ENCODE data around the gene SLX4IP. TPM values are rescaled to one million over a fixed set of nuclear protein-coding genes. Genes with fewer than 3 reads are reported as not detected.
A peak's percentile ranks its signal among the peaks of the same experiment; 100 is the strongest.

The SLX4IP gene
- total and polyA plus RNA-seq, 2 of the 13 experiments (the other 11 are each of a cell fraction or from before 2014, with no cell fraction given): 3.6 to 7.3 TPM

DNA sequence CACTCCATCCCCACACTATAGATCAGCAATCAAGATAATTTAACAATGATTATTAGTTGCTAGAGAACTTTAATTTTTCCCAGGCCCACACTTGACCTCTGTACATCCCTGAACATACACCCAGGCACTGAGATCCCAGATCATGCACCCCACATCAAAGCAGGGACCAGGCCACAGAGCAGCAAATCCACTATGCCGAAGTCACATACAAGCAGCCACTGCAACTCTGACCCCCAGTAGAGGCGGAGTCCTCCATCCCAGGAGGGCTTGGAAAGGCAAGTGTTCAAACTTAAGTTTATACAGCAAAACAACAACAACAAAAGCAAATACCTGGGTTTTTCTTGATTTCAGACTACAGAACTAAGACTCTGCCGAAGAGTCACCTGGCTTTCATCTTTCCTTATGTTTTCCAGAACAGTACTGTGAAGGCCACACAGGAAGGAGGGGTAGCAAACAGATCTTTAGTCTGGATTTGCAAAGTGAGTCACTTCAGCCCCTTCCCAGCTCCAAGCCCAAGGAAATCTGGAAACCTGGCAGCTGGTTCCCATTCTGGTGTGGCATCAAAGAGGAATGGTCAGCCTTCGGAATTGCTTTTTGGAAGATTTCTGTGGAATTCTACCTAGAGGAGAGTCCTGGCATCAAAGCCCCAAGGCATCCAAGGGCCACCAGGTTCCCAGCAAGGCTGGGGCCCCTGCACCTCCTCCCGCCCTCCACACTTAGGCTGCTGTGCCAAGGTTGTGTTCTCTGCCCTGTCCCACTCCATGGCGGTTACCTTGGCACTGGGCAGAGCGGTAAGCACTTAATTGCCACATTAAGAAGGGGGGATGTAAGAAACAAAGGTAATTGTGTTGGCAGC lies 231.3 kb downstream of the SLX4IP start (continued):
- TF ChIP-seq, protein P1, sequence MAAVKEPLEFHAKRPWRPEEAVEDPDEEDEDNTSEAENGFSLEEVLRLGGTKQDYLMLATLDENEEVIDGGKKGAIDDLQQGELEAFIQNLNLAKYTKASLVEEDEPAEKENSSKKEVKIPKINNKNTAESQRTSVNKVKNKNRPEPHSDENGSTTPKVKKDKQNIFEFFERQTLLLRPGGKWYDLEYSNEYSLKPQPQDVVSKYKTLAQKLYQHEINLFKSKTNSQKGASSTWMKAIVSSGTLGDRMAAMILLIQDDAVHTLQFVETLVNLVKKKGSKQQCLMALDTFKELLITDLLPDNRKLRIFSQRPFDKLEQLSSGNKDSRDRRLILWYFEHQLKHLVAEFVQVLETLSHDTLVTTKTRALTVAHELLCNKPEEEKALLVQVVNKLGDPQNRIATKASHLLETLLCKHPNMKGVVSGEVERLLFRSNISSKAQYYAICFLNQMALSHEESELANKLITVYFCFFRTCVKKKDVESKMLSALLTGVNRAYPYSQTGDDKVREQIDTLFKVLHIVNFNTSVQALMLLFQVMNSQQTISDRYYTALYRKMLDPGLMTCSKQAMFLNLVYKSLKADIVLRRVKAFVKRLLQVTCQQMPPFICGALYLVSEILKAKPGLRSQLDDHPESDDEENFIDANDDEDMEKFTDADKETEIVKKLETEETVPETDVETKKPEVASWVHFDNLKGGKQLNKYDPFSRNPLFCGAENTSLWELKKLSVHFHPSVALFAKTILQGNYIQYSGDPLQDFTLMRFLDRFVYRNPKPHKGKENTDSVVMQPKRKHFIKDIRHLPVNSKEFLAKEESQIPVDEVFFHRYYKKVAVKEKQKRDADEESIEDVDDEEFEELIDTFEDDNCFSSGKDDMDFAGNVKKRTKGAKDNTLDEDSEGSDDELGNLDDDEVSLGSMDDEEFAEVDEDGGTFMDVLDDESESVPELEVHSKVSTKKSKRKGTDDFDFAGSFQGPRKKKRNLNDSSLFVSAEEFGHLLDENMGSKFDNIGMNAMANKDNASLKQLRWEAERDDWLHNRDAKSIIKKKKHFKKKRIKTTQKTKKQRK (IDR thresholded peaks at IDR 0.05; ENCODE audit: low read length): no peak
- no peak for TF ChIP-seq SIN3B (IDR thresholded peaks at IDR 0.05; ENCODE audit: low read length)
- TF ChIP-seq PHF5A (CRISPR knock-in tag; IDR thresholded peaks at IDR 0.05; ENCODE audit: low read depth, unreplicated experiment): no peak
- TF ChIP-seq, protein P2, sequence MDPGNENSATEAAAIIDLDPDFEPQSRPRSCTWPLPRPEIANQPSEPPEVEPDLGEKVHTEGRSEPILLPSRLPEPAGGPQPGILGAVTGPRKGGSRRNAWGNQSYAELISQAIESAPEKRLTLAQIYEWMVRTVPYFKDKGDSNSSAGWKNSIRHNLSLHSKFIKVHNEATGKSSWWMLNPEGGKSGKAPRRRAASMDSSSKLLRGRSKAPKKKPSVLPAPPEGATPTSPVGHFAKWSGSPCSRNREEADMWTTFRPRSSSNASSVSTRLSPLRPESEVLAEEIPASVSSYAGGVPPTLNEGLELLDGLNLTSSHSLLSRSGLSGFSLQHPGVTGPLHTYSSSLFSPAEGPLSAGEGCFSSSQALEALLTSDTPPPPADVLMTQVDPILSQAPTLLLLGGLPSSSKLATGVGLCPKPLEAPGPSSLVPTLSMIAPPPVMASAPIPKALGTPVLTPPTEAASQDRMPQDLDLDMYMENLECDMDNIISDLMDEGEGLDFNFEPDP (CRISPR knock-in tag; conservative IDR thresholded peaks at IDR 0.05): no peak
- no peak for TF ChIP-seq CCDC6 (CRISPR knock-in tag; IDR thresholded peaks at IDR 0.05)
- 0 out of 2 replicates have a peak, but pooled peaks have one; percentile 14 for TF ChIP-seq ZNF138 (CRISPR knock-in tag; IDR thresholded peaks at IDR 0.05; ENCODE audit: low read depth)
- peak; percentile 35 for TF ChIP-seq FOSL2 (CRISPR knock-in tag; IDR thresholded peaks at IDR 0.05)
- TF ChIP-seq, protein P3, sequence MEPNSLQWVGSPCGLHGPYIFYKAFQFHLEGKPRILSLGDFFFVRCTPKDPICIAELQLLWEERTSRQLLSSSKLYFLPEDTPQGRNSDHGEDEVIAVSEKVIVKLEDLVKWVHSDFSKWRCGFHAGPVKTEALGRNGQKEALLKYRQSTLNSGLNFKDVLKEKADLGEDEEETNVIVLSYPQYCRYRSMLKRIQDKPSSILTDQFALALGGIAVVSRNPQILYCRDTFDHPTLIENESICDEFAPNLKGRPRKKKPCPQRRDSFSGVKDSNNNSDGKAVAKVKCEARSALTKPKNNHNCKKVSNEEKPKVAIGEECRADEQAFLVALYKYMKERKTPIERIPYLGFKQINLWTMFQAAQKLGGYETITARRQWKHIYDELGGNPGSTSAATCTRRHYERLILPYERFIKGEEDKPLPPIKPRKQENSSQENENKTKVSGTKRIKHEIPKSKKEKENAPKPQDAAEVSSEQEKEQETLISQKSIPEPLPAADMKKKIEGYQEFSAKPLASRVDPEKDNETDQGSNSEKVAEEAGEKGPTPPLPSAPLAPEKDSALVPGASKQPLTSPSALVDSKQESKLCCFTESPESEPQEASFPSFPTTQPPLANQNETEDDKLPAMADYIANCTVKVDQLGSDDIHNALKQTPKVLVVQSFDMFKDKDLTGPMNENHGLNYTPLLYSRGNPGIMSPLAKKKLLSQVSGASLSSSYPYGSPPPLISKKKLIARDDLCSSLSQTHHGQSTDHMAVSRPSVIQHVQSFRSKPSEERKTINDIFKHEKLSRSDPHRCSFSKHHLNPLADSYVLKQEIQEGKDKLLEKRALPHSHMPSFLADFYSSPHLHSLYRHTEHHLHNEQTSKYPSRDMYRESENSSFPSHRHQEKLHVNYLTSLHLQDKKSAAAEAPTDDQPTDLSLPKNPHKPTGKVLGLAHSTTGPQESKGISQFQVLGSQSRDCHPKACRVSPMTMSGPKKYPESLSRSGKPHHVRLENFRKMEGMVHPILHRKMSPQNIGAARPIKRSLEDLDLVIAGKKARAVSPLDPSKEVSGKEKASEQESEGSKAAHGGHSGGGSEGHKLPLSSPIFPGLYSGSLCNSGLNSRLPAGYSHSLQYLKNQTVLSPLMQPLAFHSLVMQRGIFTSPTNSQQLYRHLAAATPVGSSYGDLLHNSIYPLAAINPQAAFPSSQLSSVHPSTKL (CRISPR knock-in tag; IDR thresholded peaks at IDR 0.05): 0 out of 2 replicates have a peak, but pooled peaks have one; percentile 7
